GM21447 (cell line): Measurements from ENCODE around the gene AP3D1.

ENCODE experiments used
- ATAC-seq: cut with Tn5 transposase; IDR thresholded peaks from one replicate; pipeline ENCODE4 v1.9.1; 2021; ENCODE audit not compliant: unreplicated experiment

The AP3D1 gene

GRCh38 chr19:2070436-2070827, 80.9 kb downstream of the AP3D1 start:
- ATAC-seq: no peak

- no peak for ATAC-seq
These were observed 86.4 kb downstream of the AP3D1 start for GRCh38 chr19:2064788-2065524.

GRCh38 chr19:2064395-2064787, 87.0 kb downstream of the AP3D1 start:
- no peak for ATAC-seq

- ATAC-seq: no peak
These were observed 87.5 kb downstream of the AP3D1 start for GRCh38 chr19:2063824-2064223.

- no peak for ATAC-seq
These were observed 88.6 kb downstream of the AP3D1 start for GRCh38 chr19:2062770-2063169.

- no peak for ATAC-seq
These were observed 89.0 kb downstream of the AP3D1 start for GRCh38 chr19:2062389-2062729.

GRCh38 chr19:2061495-2062388, 89.6 kb downstream of the AP3D1 start:
- ATAC-seq: peak; percentile 79

GRCh38 chr19:2060884-2061494, 90.4 kb downstream of the AP3D1 start:
- peak; percentile 10 for ATAC-seq

GRCh38 chr19:2059422-2060201, 91.8 kb downstream of the AP3D1 start:
- no peak for ATAC-seq

- no peak for ATAC-seq
These were observed 92.6 kb downstream of the AP3D1 start for GRCh38 chr19:2058570-2059421.

- no peak for ATAC-seq
These were observed 93.6 kb downstream of the AP3D1 start for GRCh38 chr19:2057484-2058469.

GRCh38 chr19:2056837-2057192, 94.6 kb downstream of the AP3D1 start:
- no peak for ATAC-seq

GRCh38 chr19:2055931-2056836, 95.2 kb downstream of the AP3D1 start:
- no peak for ATAC-seq

GRCh38 chr19:2054763-2055162, 96.6 kb downstream of the AP3D1 start:
- ATAC-seq: no peak

GRCh38 chr19:2053601-2054389, 97.6 kb downstream of the AP3D1 start:
- ATAC-seq: no peak

- no peak for ATAC-seq
These were observed 99.3 kb downstream of the AP3D1 start for GRCh38 chr19:2051773-2052704.
